ENCODE data around the gene GPR26. TPM values are rescaled to one million over a fixed set of nuclear protein-coding genes. Genes with fewer than 3 reads are reported as not detected.

GPR26 gene
- total RNA-seq, 4 donors from 2014 or later: not detected

DNA sequence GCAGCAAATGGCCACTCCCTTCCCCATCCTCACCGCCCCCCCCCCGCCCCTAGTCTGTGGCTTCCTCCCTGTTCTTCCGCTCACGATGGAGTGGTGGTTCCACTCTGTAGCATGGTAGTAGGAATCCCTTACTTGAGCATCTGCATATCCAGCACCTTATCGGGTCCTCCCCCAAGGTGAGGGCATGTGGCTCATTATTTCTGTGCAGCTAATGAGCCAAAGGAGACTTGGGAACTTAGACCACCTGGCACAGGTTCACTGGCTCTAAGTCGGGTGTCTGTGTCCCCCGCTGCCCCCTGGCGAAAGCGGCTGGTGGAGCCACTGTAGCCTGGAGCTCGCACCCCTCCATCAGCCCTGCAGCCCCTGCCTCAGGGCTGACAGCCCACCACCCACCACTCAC lies 22.8 kb upstream of the GPR26 start:
- TF ChIP-seq, protein P1, sequence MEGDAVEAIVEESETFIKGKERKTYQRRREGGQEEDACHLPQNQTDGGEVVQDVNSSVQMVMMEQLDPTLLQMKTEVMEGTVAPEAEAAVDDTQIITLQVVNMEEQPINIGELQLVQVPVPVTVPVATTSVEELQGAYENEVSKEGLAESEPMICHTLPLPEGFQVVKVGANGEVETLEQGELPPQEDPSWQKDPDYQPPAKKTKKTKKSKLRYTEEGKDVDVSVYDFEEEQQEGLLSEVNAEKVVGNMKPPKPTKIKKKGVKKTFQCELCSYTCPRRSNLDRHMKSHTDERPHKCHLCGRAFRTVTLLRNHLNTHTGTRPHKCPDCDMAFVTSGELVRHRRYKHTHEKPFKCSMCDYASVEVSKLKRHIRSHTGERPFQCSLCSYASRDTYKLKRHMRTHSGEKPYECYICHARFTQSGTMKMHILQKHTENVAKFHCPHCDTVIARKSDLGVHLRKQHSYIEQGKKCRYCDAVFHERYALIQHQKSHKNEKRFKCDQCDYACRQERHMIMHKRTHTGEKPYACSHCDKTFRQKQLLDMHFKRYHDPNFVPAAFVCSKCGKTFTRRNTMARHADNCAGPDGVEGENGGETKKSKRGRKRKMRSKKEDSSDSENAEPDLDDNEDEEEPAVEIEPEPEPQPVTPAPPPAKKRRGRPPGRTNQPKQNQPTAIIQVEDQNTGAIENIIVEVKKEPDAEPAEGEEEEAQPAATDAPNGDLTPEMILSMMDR (IDR thresholded peaks at IDR 0.05 in 4 of 5, conservative IDR thresholded peaks at IDR 0.05 in 1 of 5): no peak
- TF ChIP-seq POLR2A (IDR thresholded peaks at IDR 0.05): no peak
- DNase-seq (no peak), ATAC-seq (no peak)
- Histone ChIP-seq H3K27ac (no peak overlapping the region), H3K4me1 (no peaks in the 10 kb centered on the region), H3K27me3 (peaks cover 0 to 3% (median 0%) of the 10 kb centered on the region in 3 donors), H3K36me3 (no peaks in the 10 kb centered on the region), H3K4me3 (no peak overlapping the region), H3K9me3 (no peaks in the 10 kb centered on the region)
- in situ Hi-C loops (cut with MboI; ENCODE audit: low sequenced_read_pairs in 4 of 4): no loop called here
- intact Hi-C loops (cut with DNase I; ENCODE audit: low total_unique reads): no loop called here

DNA sequence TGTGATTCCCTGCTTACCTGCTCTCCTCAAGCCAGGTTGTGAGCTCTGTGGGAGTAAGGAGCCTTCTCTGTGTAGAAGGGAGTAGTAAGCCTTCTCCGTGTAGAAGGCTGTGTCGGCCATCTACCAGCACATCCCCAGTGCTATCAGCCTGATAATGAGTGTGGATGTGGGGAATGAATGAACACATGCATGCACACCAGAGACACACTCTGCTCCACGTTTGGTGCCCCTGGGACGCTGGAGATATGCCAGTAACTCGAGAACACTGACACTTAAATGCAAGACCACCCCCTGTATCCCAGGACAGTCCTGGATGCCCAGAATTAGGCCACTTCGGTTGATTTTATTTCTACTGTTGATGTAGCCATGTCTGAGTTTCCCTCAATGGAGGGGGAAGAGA lies 21.1 kb upstream of the GPR26 start:
- TF ChIP-seq POLR2A (IDR thresholded peaks at IDR 0.05): no peak
- TF ChIP-seq, protein P1 (IDR thresholded peaks at IDR 0.05 in 4 of 5, conservative IDR thresholded peaks at IDR 0.05 in 1 of 5): no peak
- Histone ChIP-seq H3K4me3 (no peak overlapping the region), H3K36me3 (no peaks in the 10 kb centered on the region), H3K9me3 (no peaks in the 10 kb centered on the region), H3K27ac (no peak overlapping the region), H3K4me1 (no peaks in the 10 kb centered on the region), H3K27me3 (peaks cover 0 to 3% (median 0%) of the 10 kb centered on the region in 3 donors)
- intact Hi-C loops (cut with DNase I; ENCODE audit: low total_unique reads) (no loop called here), in situ Hi-C loops (cut with MboI; ENCODE audit: low sequenced_read_pairs in 4 of 4) (no loop called here)
- DNase-seq (no peak), ATAC-seq (no peak)

DNA sequence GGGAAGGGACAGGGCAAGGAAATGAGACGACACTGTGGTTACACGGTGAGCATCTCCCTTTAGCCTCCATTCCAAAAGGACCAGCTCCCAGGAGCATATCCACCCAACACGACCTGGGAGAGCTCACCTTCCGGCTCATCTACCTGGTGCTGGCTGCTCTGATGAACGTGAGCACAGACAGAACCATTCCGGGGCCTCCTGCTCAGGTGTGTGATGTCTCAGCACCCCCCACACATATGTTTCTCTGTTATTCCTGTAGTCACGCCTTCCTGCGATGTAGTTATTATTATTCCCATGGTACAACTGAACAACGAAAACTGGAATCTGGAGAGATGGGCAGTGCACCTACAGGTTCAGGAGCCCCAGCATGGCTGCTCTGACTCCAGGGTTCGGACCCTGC lies 20.5 kb upstream of the GPR26 start:
- DNase-seq (no peak), ATAC-seq (no peak)
- Histone ChIP-seq H3K27ac (no peak overlapping the region), H3K36me3 (no peaks in the 10 kb centered on the region), H3K4me1 (no peaks in the 10 kb centered on the region), H3K9me3 (no peaks in the 10 kb centered on the region), H3K4me3 (no peak overlapping the region), H3K27me3 (peaks cover 0 to 3% (median 0%) of the 10 kb centered on the region in 3 donors)
- in situ Hi-C loops (cut with MboI; ENCODE audit: low sequenced_read_pairs in 4 of 4): no loop called here
- TF ChIP-seq, protein P1 (IDR thresholded peaks at IDR 0.05 in 4 of 5, conservative IDR thresholded peaks at IDR 0.05 in 1 of 5): no peak
- TF ChIP-seq POLR2A (IDR thresholded peaks at IDR 0.05): no peak
- intact Hi-C loops (cut with DNase I; ENCODE audit: low total_unique reads): no loop called here

DNA sequence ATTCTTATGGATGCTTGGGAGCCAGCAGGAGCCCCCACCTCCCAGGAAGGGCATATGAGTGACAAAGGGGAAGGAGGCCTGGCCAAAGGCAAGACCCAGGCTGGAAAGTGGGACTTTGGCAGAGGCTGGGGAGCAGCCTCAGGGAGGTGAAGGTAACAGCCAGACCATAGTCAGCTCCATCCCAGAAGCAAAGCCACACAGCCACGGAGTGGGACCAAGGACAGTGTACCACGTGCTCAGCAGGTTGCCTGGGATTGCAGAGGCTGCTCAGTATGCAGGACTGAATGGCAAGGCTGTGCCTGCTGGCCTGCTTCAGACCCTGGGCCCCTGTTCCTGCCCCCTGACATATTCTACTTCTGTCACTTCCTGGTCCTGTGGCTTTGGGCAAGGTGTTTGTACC lies 17.6 kb upstream of the GPR26 start:
- Histone ChIP-seq H3K9me3 (no peaks in the 10 kb centered on the region), H3K27me3 (peaks cover 0 to 6% (median 0%) of the 10 kb centered on the region in 3 donors), H3K4me1 (no peaks in the 10 kb centered on the region), H3K4me3 (no peak overlapping the region), H3K36me3 (no peaks in the 10 kb centered on the region), H3K27ac (no peak overlapping the region)
- in situ Hi-C loops (cut with MboI; ENCODE audit: low sequenced_read_pairs in 4 of 4): no loop called here
- no peak for ATAC-seq
- no peak for TF ChIP-seq POLR2A (IDR thresholded peaks at IDR 0.05)
- TF ChIP-seq, protein P1 (IDR thresholded peaks at IDR 0.05 in 4 of 5, conservative IDR thresholded peaks at IDR 0.05 in 1 of 5): no peak
- intact Hi-C loops (cut with DNase I; ENCODE audit: low total_unique reads): no loop called here
- DNase-seq: no peak

DNA sequence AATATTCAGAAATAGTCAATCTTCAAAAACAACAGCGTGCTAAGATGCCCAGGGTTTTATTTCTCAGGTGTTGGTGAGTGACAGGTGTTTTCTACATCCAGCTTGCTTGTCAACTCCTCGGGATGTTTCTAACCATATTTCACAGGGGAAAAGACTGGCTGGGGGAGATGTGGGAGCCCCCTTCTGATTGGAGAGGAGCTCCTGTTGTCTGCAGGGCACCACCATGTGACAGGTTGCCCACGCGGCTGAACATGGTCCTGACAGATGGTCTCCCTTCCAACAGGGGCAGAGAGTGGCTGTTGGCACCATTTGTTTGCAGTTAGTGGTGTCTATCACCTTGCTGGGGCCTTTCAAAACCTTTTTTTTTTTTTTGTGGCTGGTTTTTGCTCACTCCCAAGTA lies 16.5 kb upstream of the GPR26 start:
- in situ Hi-C loops (cut with MboI; ENCODE audit: low sequenced_read_pairs in 4 of 4) (no loop called here), intact Hi-C loops (cut with DNase I; ENCODE audit: low total_unique reads) (no loop called here)
- no peak overlapping the region for H3K27ac ChIP-seq
- ATAC-seq (no peak), DNase-seq (no peak)
- no peak overlapping the region for H3K4me3 ChIP-seq
- TF ChIP-seq, protein P1 (IDR thresholded peaks at IDR 0.05 in 4 of 5, conservative IDR thresholded peaks at IDR 0.05 in 1 of 5): no peak
- TF ChIP-seq POLR2A (IDR thresholded peaks at IDR 0.05): no peak
- H3K27me3 ChIP-seq: peaks cover 0 to 3% (median 0%) of the 10 kb centered on the region in 3 donors
- H3K4me1 ChIP-seq: no peaks in the 10 kb centered on the region
- no peaks in the 10 kb centered on the region for H3K9me3 ChIP-seq
- no peaks in the 10 kb centered on the region for H3K36me3 ChIP-seq

All from gastrocnemius medialis (tissue), 4 donors.